T-cell (primary cell): ENCODE data around the gene ZDHHC14. TPM values are rescaled to one million over a fixed set of nuclear protein-coding genes. Genes with fewer than 3 reads are reported as not detected.

Source experiments
- ATAC-seq, 4 experiments: fragments of 200-7000 bp in 3 of 4; fragments of 150-1000 bp in 1 of 4; cut with Tn5 transposase; replicated peaks in 1 of 4; 1 replicate in 3 of 4; 2 replicates in 1 of 4; pipeline ENCODE4 v1.10.0; 2021; ENCODE audit warnings: moderate library complexity in 3 of 4, mild to moderate bottlenecking in 2 of 4, moderate number of reproducible peaks in 1 of 4
- CTCF ChIA-PET, 2 donors: fragments of 300-600 bp; sonication (Branson Sonifier 250); formaldehyde crosslinking; loops; one replicate each; lab custom pipeline; 2022; ENCODE audit warnings: antibody characterized with exemption in 2 of 2; lab: Charles Lee
- POLR2A ChIA-PET, 2 donors: fragments of 300-600 bp; sonication (Branson Sonifier 250); formaldehyde crosslinking; loops; one replicate each; lab custom pipeline; 2022; ENCODE audit warnings: antibody characterized with exemption in 2 of 2; lab: Charles Lee
- DNase-seq, 35 experiments: peaks; one replicate each; pipeline versions ENCODE4 v3.0.0 to v3.0.0-alpha.2; 2013 to 2023
- H3K27ac ChIP-seq: one replicate; pipeline ENCODE4 v1.5.1; 2013; ENCODE audit warnings: low read length
- H3K27me3 ChIP-seq, 2 experiments: replicated peaks in 1 of 2; 1 replicate in 1 of 2; 2 replicates in 1 of 2; pipeline versions ENCODE4 v1.6.1 to v1.7.0; 2013; ENCODE audit warnings: low read length in 1 of 2, mixed read lengths in 1 of 2; ENCODE audit not compliant: control insufficient read depth in 2 of 2, insufficient read depth in 2 of 2; ENCODE audit errors: extremely low read depth in 1 of 2
- H3K36me3 ChIP-seq, 2 donors: 1 replicate in 1 of 2; 2 replicates in 1 of 2; pipeline versions ENCODE4 v1.6.1 to v1.7.0; 2013; ENCODE audit warnings: low read length in 1 of 2; ENCODE audit not compliant: control insufficient read depth in 2 of 2, insufficient read depth in 1 of 2; ENCODE audit errors: extremely low read depth in 1 of 2
- H3K4me1 ChIP-seq, 2 experiments: 1 replicate in 1 of 2; 2 replicates in 1 of 2; pipeline versions ENCODE4 v1.6.1 to v1.7.0; 2013; ENCODE audit warnings: low read length in 2 of 2, mixed read lengths in 1 of 2; ENCODE audit not compliant: insufficient read depth in 2 of 2, control insufficient read depth in 1 of 2; ENCODE audit errors: extremely low read depth in 1 of 2
- H3K4me3 ChIP-seq, 2 donors: 1 replicate in 1 of 2; 2 replicates in 1 of 2; pipeline versions ENCODE4 v1.5.1 to v1.7.0; 2013; ENCODE audit warnings: mild to moderate bottlenecking in 2 of 2, low read length in 1 of 2, moderate library complexity in 1 of 2; ENCODE audit not compliant: control insufficient read depth in 1 of 2; ENCODE audit errors: extremely low read depth in 1 of 2
- H3K9me3 ChIP-seq: 2 replicates; pipeline ENCODE4 v1.7.0; 2013
- H3K27ac Mint-ChIP-seq, 2 donors: one replicate each; pipeline ENCODE4 v1.8.0; 2020 to 2021; ENCODE audit warnings: mild to moderate bottlenecking in 2 of 2, mixed read lengths in 2 of 2
- H3K27me3 Mint-ChIP-seq, 2 donors: one replicate each; pipeline ENCODE4 v1.8.0; 2021 to 2022; ENCODE audit warnings: mixed read lengths in 2 of 2
- H3K36me3 Mint-ChIP-seq: one replicate; pipeline ENCODE4 v1.8.0; 2021; ENCODE audit warnings: mixed read lengths
- H3K4me1 Mint-ChIP-seq, 3 donors: one replicate each; pipeline ENCODE4 v1.8.0; 2020 to 2022; ENCODE audit warnings: mixed read lengths in 3 of 3, mild to moderate bottlenecking in 1 of 3
- H3K4me3 Mint-ChIP-seq, 3 donors: one replicate each; pipeline ENCODE4 v1.8.0; 2020 to 2022; ENCODE audit warnings: mild to moderate bottlenecking in 3 of 3, mixed read lengths in 3 of 3, moderate library complexity in 3 of 3
- H3K9me3 Mint-ChIP-seq, 3 donors: one replicate each; pipeline ENCODE4 v1.8.0; 2020 to 2022; ENCODE audit warnings: mixed read lengths in 3 of 3
- WGBS: methylation state at CpG from one replicate; pipeline ENCODE4 v1.1.5; 2013; ENCODE audit warnings: missing lambda C conversion rate; ENCODE audit not compliant: insufficient coverage; 5-methylcytosine and 5-hydroxymethylcytosine counted together
- total RNA-seq, 35 experiments: library from RNA in 6 of 35; stranded (reverse) in 6 of 35; fragments of 120-200 nt in 1 of 35; gene quantifications; one replicate each; pipeline versions ENCODE4 v1.2.1 to v1.2.4 and lab custom pipeline; 2013 to 2026

ZDHHC14 gene
- total RNA-seq, 5 donors from 2014 or later (not counting 1 experiment from before 2014, with no cell fraction given) = 2.1 to 3.7 (median 2.6) TPM

GRCh38 chr6:157530126-157530525 is 149.1 kb downstream of the ZDHHC14 start:
- Mint-ChIP-seq H3K27ac (no peak overlapping the region), H3K36me3 (no peaks in the 10 kb centered on the region), H3K4me3 (no peak overlapping the region), H3K9me3 (no peaks in the 10 kb centered on the region), H3K27me3 (no peaks in the 10 kb centered on the region), H3K4me1 (peaks cover 24 to 33% (median 30%) of the 10 kb centered on the region in 3 donors)
- Histone ChIP-seq H3K9me3 (no peaks in the 10 kb centered on the region), H3K27ac (no peak overlapping the region), H3K4me3 (no peak overlapping the region), H3K36me3 (no peaks in the 10 kb centered on the region), H3K4me1 (peaks cover 14 to 31% of the 10 kb centered on the region in 2 experiments), H3K27me3 (no peaks in the 10 kb centered on the region)
- no peak for DNase-seq
- ChIA-PET POLR2A (no interaction called here), CTCF (no interaction called here)
- no peak for ATAC-seq
- WGBS = 100% methylated on average over 2 of the region's 4 CpGs

GRCh38 chr6:157530724-157531168 is 149.8 kb downstream of the ZDHHC14 start:
- ChIA-PET CTCF (no interaction called here), POLR2A (no interaction called here)
- ATAC-seq (no peak), DNase-seq (no peak)
- WGBS = 92% methylated on average over 8 of the region's 10 CpGs
- no peak overlapping the region for H3K27ac ChIP-seq
- H3K4me3 ChIP-seq = no peak overlapping the region
- peaks cover 20 to 36% of the 10 kb centered on the region in 2 experiments for H3K4me1 ChIP-seq
- H3K9me3 ChIP-seq = no peaks in the 10 kb centered on the region
- no peaks in the 10 kb centered on the region for H3K27me3 ChIP-seq
- H3K36me3 ChIP-seq = no peaks in the 10 kb centered on the region
- Mint-ChIP-seq H3K27me3 (no peaks in the 10 kb centered on the region), H3K9me3 (no peaks in the 10 kb centered on the region), H3K4me1 (peaks cover 30 to 39% (median 35%) of the 10 kb centered on the region in 3 donors), H3K27ac (no peak overlapping the region), H3K36me3 (no peaks in the 10 kb centered on the region), H3K4me3 (no peak overlapping the region)

GRCh38 chr6:157531169-157531985 is 150.4 kb downstream of the ZDHHC14 start:
- Mint-ChIP-seq H3K4me3 (no peak overlapping the region), H3K27me3 (no peaks in the 10 kb centered on the region), H3K36me3 (no peaks in the 10 kb centered on the region), H3K27ac (no peak overlapping the region), H3K9me3 (no peaks in the 10 kb centered on the region), H3K4me1 (peaks cover 34 to 42% (median 35%) of the 10 kb centered on the region in 3 donors)
- Histone ChIP-seq H3K9me3 (no peaks in the 10 kb centered on the region), H3K4me1 (peaks cover 26 to 36% of the 10 kb centered on the region in 2 experiments), H3K27me3 (no peaks in the 10 kb centered on the region), H3K27ac (no peak overlapping the region), H3K36me3 (no peaks in the 10 kb centered on the region), H3K4me3 (no peak overlapping the region)
- 93% methylated on average over 20 of the region's 25 CpGs for WGBS
- DNase-seq (no peak), ATAC-seq (no peak)
- ChIA-PET CTCF (no interaction called here), POLR2A (no interaction called here)

GRCh38 chr6:157531986-157532365 is 151.0 kb downstream of the ZDHHC14 start:
- no peaks in the 10 kb centered on the region for H3K27me3 ChIP-seq
- no peaks in the 10 kb centered on the region for H3K36me3 ChIP-seq
- Mint-ChIP-seq H3K4me1 (peaks cover 37 to 42% (median 37%) of the 10 kb centered on the region in 3 donors), H3K9me3 (no peaks in the 10 kb centered on the region), H3K36me3 (no peaks in the 10 kb centered on the region), H3K27ac (no peak overlapping the region), H3K4me3 (no peak overlapping the region), H3K27me3 (no peaks in the 10 kb centered on the region)
- no peaks in the 10 kb centered on the region for H3K9me3 ChIP-seq
- WGBS = 92% methylated on average over 2 of the region's 3 CpGs
- ChIA-PET POLR2A (no interaction called here), CTCF (no interaction called here)
- no peak for ATAC-seq
- H3K4me1 ChIP-seq = peaks cover 28 to 35% of the 10 kb centered on the region in 2 experiments
- H3K27ac ChIP-seq = no peak overlapping the region
- DNase-seq = no peak
- H3K4me3 ChIP-seq = no peak overlapping the region

- no peak for ATAC-seq
- H3K4me3 Mint-ChIP-seq = no peak overlapping the region
- H3K4me1 Mint-ChIP-seq = peaks cover 34 to 42% (median 37%) of the 10 kb centered on the region in 3 donors
- Histone ChIP-seq H3K9me3 (no peaks in the 10 kb centered on the region), H3K36me3 (no peaks in the 10 kb centered on the region), H3K27ac (no peak overlapping the region), H3K4me3 (no peak overlapping the region), H3K27me3 (no peaks in the 10 kb centered on the region), H3K4me1 (peaks cover 24 to 36% of the 10 kb centered on the region in 2 experiments)
- ChIA-PET CTCF (no interaction called here), POLR2A (no interaction called here)
- no peaks in the 10 kb centered on the region for H3K36me3 Mint-ChIP-seq
- no peak overlapping the region for H3K27ac Mint-ChIP-seq
- no peak for DNase-seq
- H3K27me3 Mint-ChIP-seq = no peaks in the 10 kb centered on the region
- WGBS = 96% methylated on average over 7 of the region's 9 CpGs
- H3K9me3 Mint-ChIP-seq = no peaks in the 10 kb centered on the region
Observed at GRCh38 chr6:157533048-157533871, 152.3 kb downstream of the ZDHHC14 start.

GRCh38 chr6:157534134-157534871 is 153.3 kb downstream of the ZDHHC14 start:
- H3K4me3 Mint-ChIP-seq = no peak overlapping the region
- H3K27ac Mint-ChIP-seq = peak overlapping the region; percentile 28 to 87
- 100% methylated on average over 4 of the region's 8 CpGs for WGBS
- Histone ChIP-seq H3K27ac (peak overlapping the region; percentile 77), H3K9me3 (no peaks in the 10 kb centered on the region), H3K4me1 (peaks cover 27 to 46% of the 10 kb centered on the region in 2 experiments), H3K27me3 (no peaks in the 10 kb centered on the region), H3K4me3 (no peak overlapping the region), H3K36me3 (no peaks in the 10 kb centered on the region)
- H3K4me1 Mint-ChIP-seq = peaks cover 42 to 50% (median 45%) of the 10 kb centered on the region in 3 donors
- H3K27me3 Mint-ChIP-seq = no peaks in the 10 kb centered on the region
- no peak for DNase-seq
- no peaks in the 10 kb centered on the region for H3K9me3 Mint-ChIP-seq
- ChIA-PET CTCF (no interaction called here), POLR2A (no interaction called here)
- ATAC-seq = no peak
- H3K36me3 Mint-ChIP-seq = no peaks in the 10 kb centered on the region
